ENCODE data around the gene SLC12A1. TPM values are rescaled to one million over a fixed set of nuclear protein-coding genes. Genes with fewer than 3 reads are reported as not detected.

Gene SLC12A1
- polyA plus RNA-seq, 2 of the 4 experiments (the other 2 are of a cell fraction), result not detected

DNA sequence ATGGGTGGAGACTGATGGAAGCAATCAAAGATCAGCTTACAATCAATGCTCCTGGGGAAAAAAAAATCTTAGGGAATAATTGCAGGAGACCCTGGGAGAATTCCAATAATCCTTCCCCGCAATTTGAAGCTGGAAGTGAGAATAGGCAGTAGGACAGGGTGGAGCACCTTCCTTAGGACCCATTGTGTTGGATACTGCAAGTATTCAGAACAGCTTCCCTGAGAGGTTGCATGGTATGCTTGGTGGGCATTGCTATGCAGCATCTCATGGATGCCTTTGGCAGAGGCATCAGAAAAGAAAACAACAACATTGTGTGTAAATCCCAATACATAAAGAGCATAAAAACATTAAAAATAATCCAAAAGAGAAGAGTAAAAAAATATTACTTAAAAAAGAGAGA is 100.5 kb downstream of the SLC12A1 start:
- H3K4me1 ChIP-seq, result no peaks in the 10 kb centered on the region
- FAIRE-seq (no peak), ATAC-seq (no peak), DNase-seq (ENCODE audit: low read depth in 1 of 2, low spot score in 1 of 2) (no peak)
- CTCF ChIA-PET, result interaction anchor here (1.2 to 1.3 kb wide), 2 partner anchors 18 to 21 kb away, joined by 4 read pairs; no protein-coding TSS in a partner anchor
- POLR2A ChIA-PET, result no interaction called here
- H3K9me3 ChIP-seq, result no peaks in the 10 kb centered on the region
- no peak overlapping the region for H3K4me2 ChIP-seq
- H3K4me3 ChIP-seq, result no peak overlapping the region
- WGBS (ENCODE audit: missing lambda C conversion rate), result 57% methylated on average over 1 of the region's 1 CpG
- TF ChIP-seq HOXB13 (CRISPR knock-in tag; IDR thresholded peaks at IDR 0.05; ENCODE audit: low read depth) (no peak), KDM1A (IDR thresholded peaks at IDR 0.05; ENCODE audit: low read depth) (no peak), CHD4 (IDR thresholded peaks at IDR 0.05; ENCODE audit: borderline replicate concordance) (no peak), SREBF2 (IDR thresholded peaks at IDR 0.05) (no peak), EP300 (IDR thresholded peaks at IDR 0.05) (no peak), CHD2 (IDR thresholded peaks at IDR 0.05; ENCODE audit: low read length, partially characterized antibody) (no peak), FOXS1 (CRISPR knock-in tag; IDR thresholded peaks at IDR 0.05) (no peak), RAD21 (conservative IDR thresholded peaks at IDR 0.05 in 1 of 2, IDR thresholded peaks at IDR 0.05 in 1 of 2) (no peak), HDAC2 (IDR thresholded peaks at IDR 0.05) (no peak), SMC3 (IDR thresholded peaks at IDR 0.05) (no peak), HOXB5 (CRISPR knock-in tag; IDR thresholded peaks at IDR 0.05) (no peak), RARB (CRISPR knock-in tag; IDR thresholded peaks at IDR 0.05) (no peak), RNF2 (IDR thresholded peaks at IDR 0.05; ENCODE audit: borderline replicate concordance, low read depth) (no peak), RCOR1 (IDR thresholded peaks at IDR 0.05; ENCODE audit: low read depth, low read length) (no peak), NFE2L2 (conservative IDR thresholded peaks at IDR 0.05; ENCODE audit: low read length) (no peak), TP53 (CRISPR knock-in tag; IDR thresholded peaks at IDR 0.05) (no peak), CBX8 (IDR thresholded peaks at IDR 0.05) (no peak)
- TF ChIP-seq, protein P1, sequence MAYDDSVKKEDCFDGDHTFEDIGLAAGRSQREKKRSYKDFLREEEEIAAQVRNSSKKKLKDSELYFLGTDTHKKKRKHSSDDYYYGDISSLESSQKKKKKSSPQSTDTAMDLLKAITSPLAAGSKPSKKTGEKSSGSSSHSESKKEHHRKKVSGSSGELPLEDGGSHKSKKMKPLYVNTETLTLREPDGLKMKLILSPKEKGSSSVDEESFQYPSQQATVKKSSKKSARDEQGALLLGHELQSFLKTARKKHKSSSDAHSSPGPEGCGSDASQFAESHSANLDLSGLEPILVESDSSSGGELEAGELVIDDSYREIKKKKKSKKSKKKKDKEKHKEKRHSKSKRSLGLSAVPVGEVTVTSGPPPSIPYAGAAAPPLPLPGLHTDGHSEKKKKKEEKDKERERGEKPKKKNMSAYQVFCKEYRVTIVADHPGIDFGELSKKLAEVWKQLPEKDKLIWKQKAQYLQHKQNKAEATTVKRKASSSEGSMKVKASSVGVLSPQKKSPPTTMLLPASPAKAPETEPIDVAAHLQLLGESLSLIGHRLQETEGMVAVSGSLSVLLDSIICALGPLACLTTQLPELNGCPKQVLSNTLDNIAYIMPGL (CRISPR knock-in tag; IDR thresholded peaks at IDR 0.05; ENCODE audit: borderline replicate concordance), result no peak
- TF ChIP-seq, protein P2, sequence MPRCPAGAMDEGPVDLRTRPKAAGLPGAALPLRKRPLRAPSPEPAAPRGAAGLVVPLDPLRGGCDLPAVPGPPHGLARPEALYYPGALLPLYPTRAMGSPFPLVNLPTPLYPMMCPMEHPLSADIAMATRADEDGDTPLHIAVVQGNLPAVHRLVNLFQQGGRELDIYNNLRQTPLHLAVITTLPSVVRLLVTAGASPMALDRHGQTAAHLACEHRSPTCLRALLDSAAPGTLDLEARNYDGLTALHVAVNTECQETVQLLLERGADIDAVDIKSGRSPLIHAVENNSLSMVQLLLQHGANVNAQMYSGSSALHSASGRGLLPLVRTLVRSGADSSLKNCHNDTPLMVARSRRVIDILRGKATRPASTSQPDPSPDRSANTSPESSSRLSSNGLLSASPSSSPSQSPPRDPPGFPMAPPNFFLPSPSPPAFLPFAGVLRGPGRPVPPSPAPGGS (IDR thresholded peaks at IDR 0.05), result no peak
- TF ChIP-seq, protein P3, sequence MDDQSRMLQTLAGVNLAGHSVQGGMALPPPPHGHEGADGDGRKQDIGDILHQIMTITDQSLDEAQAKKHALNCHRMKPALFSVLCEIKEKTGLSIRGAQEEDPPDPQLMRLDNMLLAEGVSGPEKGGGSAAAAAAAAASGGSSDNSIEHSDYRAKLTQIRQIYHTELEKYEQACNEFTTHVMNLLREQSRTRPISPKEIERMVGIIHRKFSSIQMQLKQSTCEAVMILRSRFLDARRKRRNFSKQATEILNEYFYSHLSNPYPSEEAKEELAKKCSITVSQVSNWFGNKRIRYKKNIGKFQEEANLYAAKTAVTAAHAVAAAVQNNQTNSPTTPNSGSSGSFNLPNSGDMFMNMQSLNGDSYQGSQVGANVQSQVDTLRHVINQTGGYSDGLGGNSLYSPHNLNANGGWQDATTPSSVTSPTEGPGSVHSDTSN (IDR thresholded peaks at IDR 0.05), result no peak
- no peak overlapping the region for H3K27ac ChIP-seq

DNA sequence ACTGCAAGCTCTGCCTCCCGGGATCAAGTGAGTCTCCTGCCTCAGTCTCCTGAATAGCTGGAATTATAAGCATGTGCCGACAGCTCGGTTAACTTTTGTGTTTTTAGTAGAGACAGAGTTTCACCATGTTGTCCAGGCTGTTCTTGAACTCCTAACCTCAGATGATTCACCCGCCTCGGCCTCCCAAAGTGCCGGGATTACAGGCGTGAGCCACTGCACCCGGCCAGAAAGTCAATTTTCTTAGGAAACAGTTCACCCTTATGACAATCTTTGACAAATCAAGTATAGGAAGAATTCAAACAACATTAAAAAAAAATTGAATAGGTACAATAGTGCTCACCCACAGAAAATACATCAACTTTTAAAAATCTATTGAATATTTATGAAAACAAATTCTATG is 101.5 kb downstream of the SLC12A1 start:
- Histone ChIP-seq H3K4me3 (no peak overlapping the region), H3K4me2 (no peak overlapping the region), H3K9me3 (no peaks in the 10 kb centered on the region), H3K27ac (no peak overlapping the region), H3K4me1 (no peaks in the 10 kb centered on the region)
- POLR2A ChIA-PET, result no interaction called here
- CTCF ChIA-PET, result interaction anchor here (1.3 to 2.1 kb wide), 2 partner anchors 19 to 22 kb away, joined by 4 to 7 read pairs; no protein-coding TSS in a partner anchor
- no peak for FAIRE-seq
- DNase-seq (ENCODE audit: low read depth in 1 of 2, low spot score in 1 of 2), result no peak
- ATAC-seq, result no peak
- WGBS (ENCODE audit: missing lambda C conversion rate), result 23% methylated on average over 8 of the region's 8 CpGs
- no peak for TF ChIP-seq RCOR1 (IDR thresholded peaks at IDR 0.05; ENCODE audit: low read depth, low read length)
- TF ChIP-seq, protein P4, sequence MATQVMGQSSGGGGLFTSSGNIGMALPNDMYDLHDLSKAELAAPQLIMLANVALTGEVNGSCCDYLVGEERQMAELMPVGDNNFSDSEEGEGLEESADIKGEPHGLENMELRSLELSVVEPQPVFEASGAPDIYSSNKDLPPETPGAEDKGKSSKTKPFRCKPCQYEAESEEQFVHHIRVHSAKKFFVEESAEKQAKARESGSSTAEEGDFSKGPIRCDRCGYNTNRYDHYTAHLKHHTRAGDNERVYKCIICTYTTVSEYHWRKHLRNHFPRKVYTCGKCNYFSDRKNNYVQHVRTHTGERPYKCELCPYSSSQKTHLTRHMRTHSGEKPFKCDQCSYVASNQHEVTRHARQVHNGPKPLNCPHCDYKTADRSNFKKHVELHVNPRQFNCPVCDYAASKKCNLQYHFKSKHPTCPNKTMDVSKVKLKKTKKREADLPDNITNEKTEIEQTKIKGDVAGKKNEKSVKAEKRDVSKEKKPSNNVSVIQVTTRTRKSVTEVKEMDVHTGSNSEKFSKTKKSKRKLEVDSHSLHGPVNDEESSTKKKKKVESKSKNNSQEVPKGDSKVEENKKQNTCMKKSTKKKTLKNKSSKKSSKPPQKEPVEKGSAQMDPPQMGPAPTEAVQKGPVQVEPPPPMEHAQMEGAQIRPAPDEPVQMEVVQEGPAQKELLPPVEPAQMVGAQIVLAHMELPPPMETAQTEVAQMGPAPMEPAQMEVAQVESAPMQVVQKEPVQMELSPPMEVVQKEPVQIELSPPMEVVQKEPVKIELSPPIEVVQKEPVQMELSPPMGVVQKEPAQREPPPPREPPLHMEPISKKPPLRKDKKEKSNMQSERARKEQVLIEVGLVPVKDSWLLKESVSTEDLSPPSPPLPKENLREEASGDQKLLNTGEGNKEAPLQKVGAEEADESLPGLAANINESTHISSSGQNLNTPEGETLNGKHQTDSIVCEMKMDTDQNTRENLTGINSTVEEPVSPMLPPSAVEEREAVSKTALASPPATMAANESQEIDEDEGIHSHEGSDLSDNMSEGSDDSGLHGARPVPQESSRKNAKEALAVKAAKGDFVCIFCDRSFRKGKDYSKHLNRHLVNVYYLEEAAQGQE (IDR thresholded peaks at IDR 0.05), result no peak
- no peak for TF ChIP-seq CHD4 (IDR thresholded peaks at IDR 0.05; ENCODE audit: borderline replicate concordance)
- TF ChIP-seq, protein P2 (IDR thresholded peaks at IDR 0.05), result no peak
